Upper lobe of left lung (tissue), 4 donors: ENCODE data around the gene SUSD5.

Experiments
- EP300 ChIP-seq, 4 donors: sonication (generic); formaldehyde crosslinking; IDR thresholded peaks; one replicate each; pipeline ENCODE4 v1.5.1; 2017; ENCODE audit warnings: antibody characterized with exemption in 4 of 4, control low read depth in 2 of 4
- POLR2A ChIP-seq, 4 donors: fragments of 450-650 bp; IDR thresholded peaks; one replicate each; pipeline ENCODE4 v1.5.1; 2016 to 2017; ENCODE audit warnings: antibody characterized with exemption in 4 of 4, mild to moderate bottlenecking in 2 of 4
- POLR2AphosphoS5 ChIP-seq, 2 donors: sonication (generic); formaldehyde crosslinking; IDR thresholded peaks; one replicate each; pipeline ENCODE4 v1.5.1; 2017; ENCODE audit warnings: antibody characterized with exemption in 2 of 2
- TF ChIP-seq, protein P1 (sequence below), 6 experiments: fragments of 450-650 bp in 4 of 6; fragments of 200-600 bp in 2 of 6; sonication (generic) in 2 of 6; IDR thresholded peaks; one replicate each; pipeline ENCODE4 v1.5.1; 2016 to 2019; ENCODE audit warnings: antibody characterized with exemption in 6 of 6

DNA sequence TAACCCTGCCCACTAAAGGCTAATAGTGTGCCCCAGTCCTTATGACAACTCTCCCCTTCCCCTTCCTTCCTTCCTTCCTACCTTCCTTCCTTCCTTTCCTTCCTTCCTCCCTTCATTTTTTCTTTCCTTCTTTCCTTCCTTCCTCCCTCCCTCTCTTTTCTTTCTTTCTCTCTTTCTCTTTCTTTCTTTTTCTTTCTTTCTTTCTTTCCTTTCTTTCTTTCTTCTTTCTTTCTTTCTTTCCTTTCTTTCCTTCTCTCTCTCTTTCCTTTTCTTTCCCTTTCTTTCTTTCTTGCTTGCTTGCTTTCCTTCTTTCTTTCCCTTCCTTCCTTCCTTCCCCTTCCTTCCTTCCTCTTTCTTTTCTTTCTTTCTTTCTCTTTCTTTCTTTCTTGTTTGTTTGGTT, 28.2 kb upstream of the SUSD5 start:
- no peak for TF ChIP-seq EP300 (IDR thresholded peaks at IDR 0.05)
- no peak for TF ChIP-seq POLR2AphosphoS5 (IDR thresholded peaks at IDR 0.05)
- no peak for TF ChIP-seq POLR2A (IDR thresholded peaks at IDR 0.05)
- TF ChIP-seq, protein P1, sequence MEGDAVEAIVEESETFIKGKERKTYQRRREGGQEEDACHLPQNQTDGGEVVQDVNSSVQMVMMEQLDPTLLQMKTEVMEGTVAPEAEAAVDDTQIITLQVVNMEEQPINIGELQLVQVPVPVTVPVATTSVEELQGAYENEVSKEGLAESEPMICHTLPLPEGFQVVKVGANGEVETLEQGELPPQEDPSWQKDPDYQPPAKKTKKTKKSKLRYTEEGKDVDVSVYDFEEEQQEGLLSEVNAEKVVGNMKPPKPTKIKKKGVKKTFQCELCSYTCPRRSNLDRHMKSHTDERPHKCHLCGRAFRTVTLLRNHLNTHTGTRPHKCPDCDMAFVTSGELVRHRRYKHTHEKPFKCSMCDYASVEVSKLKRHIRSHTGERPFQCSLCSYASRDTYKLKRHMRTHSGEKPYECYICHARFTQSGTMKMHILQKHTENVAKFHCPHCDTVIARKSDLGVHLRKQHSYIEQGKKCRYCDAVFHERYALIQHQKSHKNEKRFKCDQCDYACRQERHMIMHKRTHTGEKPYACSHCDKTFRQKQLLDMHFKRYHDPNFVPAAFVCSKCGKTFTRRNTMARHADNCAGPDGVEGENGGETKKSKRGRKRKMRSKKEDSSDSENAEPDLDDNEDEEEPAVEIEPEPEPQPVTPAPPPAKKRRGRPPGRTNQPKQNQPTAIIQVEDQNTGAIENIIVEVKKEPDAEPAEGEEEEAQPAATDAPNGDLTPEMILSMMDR (IDR thresholded peaks at IDR 0.05): no peak
